K562 (cell line): ENCODE measurements around the gene R3HDM2. TPM values are rescaled to one million over a fixed set of nuclear protein-coding genes. Genes with fewer than 3 reads are reported as not detected.

Experiments
- ATAC-seq: fragments of 200-7000 bp; cut with Tn5 transposase; 3 replicates; pipeline ENCODE4 v1.9.1; 2020; ENCODE audit warnings: moderate library complexity
- BruUV-seq: library from RNA; stranded (reverse); fragments of 400-500 nt; replicated peaks from 2 replicates; lab custom pipeline; 2021; lab: Mats Ljungman, UMichigan
- CTCF ChIA-PET: fragments of 300-600 bp; formaldehyde crosslinking; extraction: SDS; loops from one replicate; lab custom pipeline; 2021; ENCODE audit warnings: low intra/inter-chr PET ratio; lab: Yijun Ruan, JAX
- POLR2A ChIA-PET: fragments of 300-600, 350-650 bp; sonication (Branson Sonifier 250); formaldehyde crosslinking; extraction: SDS; loops from one replicate; lab custom pipeline; 2021; ENCODE audit warnings: antibody characterized with exemption, inconsistent platforms; lab: Yijun Ruan, JAX
- DNase-seq, 4 experiments: peaks; one replicate each; pipeline versions ENCODE4 v3.0.0 to v3.0.0-alpha.2; 2011 to 2018; ENCODE audit warnings: low spot score in 3 of 4, mixed read lengths in 3 of 4; ENCODE audit errors: extremely low read depth in 1 of 4
- FAIRE-seq: peaks from 2 replicates; lab custom pipeline; 2011; peaks lifted over from hg19 to GRCh38; lab: Jason Lieb, UNC
- H2AFZ ChIP-seq: 2 replicates; pipeline ENCODE4 v1.6.0; 2011; ENCODE audit warnings: low read depth, low read length, control low read depth, inconsistent platforms
- H3K27ac ChIP-seq: fragments of 200-600 bp; 3 replicates; pipeline ENCODE4 v1.8.0; 2011; ENCODE audit warnings: low read depth, mild to moderate bottlenecking, control low read depth, inconsistent platforms, low read length, moderate library complexity, mixed read lengths; ENCODE audit errors: extremely low read depth
- H3K27me3 ChIP-seq, 2 experiments: fragments of 300-600 bp in 1 of 2; 2 replicates in 1 of 2; 3 replicates in 1 of 2; pipeline versions ENCODE4 v1.6.0 to v1.8.0; 2011; ENCODE audit warnings: inconsistent platforms in 2 of 2, low read length in 2 of 2, mild to moderate bottlenecking in 1 of 2, mixed read lengths in 1 of 2, moderate library complexity in 1 of 2; ENCODE audit not compliant: control insufficient read depth in 2 of 2, insufficient read depth in 2 of 2
- H3K36me3 ChIP-seq: fragments of 300-600 bp; 3 replicates; pipeline ENCODE4 v1.8.0; 2011; ENCODE audit warnings: mild to moderate bottlenecking, low read length, inconsistent platforms; ENCODE audit not compliant: control insufficient read depth, insufficient read depth
- H3K4me1 ChIP-seq, 2 experiments: fragments of 200-600 bp in 1 of 2; replicated peaks in 1 of 2; 2 replicates in 1 of 2; 3 replicates in 1 of 2; pipeline versions ENCODE4 v1.5.1 to v1.8.0; 2011; ENCODE audit warnings: inconsistent platforms in 2 of 2, low read length in 2 of 2, mild to moderate bottlenecking in 1 of 2, mixed read lengths in 1 of 2, moderate library complexity in 1 of 2; ENCODE audit not compliant: control insufficient read depth in 2 of 2, insufficient read depth in 2 of 2
- H3K4me2 ChIP-seq: 2 replicates; pipeline ENCODE4 v1.6.1; 2011; ENCODE audit warnings: low read length, control low read depth, inconsistent platforms, mixed read lengths; ENCODE audit not compliant: insufficient read depth
- H3K4me3 ChIP-seq: fragments of 200-600 bp; sonication (generic), shearing (Covaris generic); 2 replicates; pipeline ENCODE4 v1.5.1; 2016; ENCODE audit warnings: control low read depth, inconsistent platforms
- H3K79me2 ChIP-seq: fragments of 200-600 bp; 3 replicates; pipeline ENCODE4 v1.8.0; 2011; ENCODE audit warnings: low read length, inconsistent platforms; ENCODE audit not compliant: control insufficient read depth, insufficient read depth
- H3K9ac ChIP-seq, 2 experiments: 2 replicates each; pipeline versions ENCODE4 v1.6.0 to v1.6.1; 2011; ENCODE audit warnings: low read depth in 2 of 2, low read length in 2 of 2, control low read depth in 1 of 2, inconsistent platforms in 1 of 2, mild to moderate bottlenecking in 1 of 2, mixed read lengths in 1 of 2; ENCODE audit not compliant: insufficient read depth in 1 of 2
- H3K9me1 ChIP-seq: one replicate; pipeline ENCODE4 v1.6.0; 2011; ENCODE audit warnings: inconsistent platforms, mild to moderate bottlenecking, low read length, moderate library complexity; ENCODE audit not compliant: control insufficient read depth, insufficient read depth
- H3K9me3 ChIP-seq: replicated peaks from 2 replicates; pipeline ENCODE4 v1.5.1; 2011; ENCODE audit warnings: low read depth, low read length, inconsistent platforms; ENCODE audit not compliant: control insufficient read depth, insufficient read depth
- H4K20me1 ChIP-seq: replicated peaks from 2 replicates; pipeline ENCODE4 v1.6.1; 2011; ENCODE audit warnings: low read length, inconsistent platforms, mixed read lengths; ENCODE audit not compliant: control insufficient read depth, insufficient read depth
- CAMTA2 ChIP-seq: fragments of 250-450 bp; sonication (Bioruptor Pico); conservative IDR thresholded peaks from 2 replicates; pipeline ENCODE4 v1.5.1; 2022
- E2F8 ChIP-seq: fragments of 450-650 bp; IDR thresholded peaks from 2 replicates; pipeline ENCODE4 v1.7.1; 2018; ENCODE audit warnings: mild to moderate bottlenecking, low read depth; ENCODE audit not compliant: partially characterized antibody
- HDGF ChIP-seq: fragments of 450-650 bp; IDR thresholded peaks from 2 replicates; pipeline ENCODE4 v1.6.1; 2016
- MCM7 ChIP-seq, 2 experiments: fragments of 450-650 bp; IDR thresholded peaks; 2 replicates each; pipeline ENCODE4 v1.6.1; 2016 to 2018
- NR1H2 ChIP-seq: sonication (generic); formaldehyde crosslinking; IDR thresholded peaks from 2 replicates; pipeline ENCODE4 v1.4.0; 2020; ENCODE audit warnings: mild to moderate bottlenecking, missing genetic modification reagents
- OTX1 ChIP-seq: fragments of 450-650 bp; formaldehyde crosslinking; IDR thresholded peaks from 2 replicates; pipeline ENCODE4 v1.4.0; 2022; ENCODE audit warnings: mild to moderate bottlenecking
- TCF7 ChIP-seq: sonication (generic); IDR thresholded peaks from 2 replicates; pipeline ENCODE4 v1.6.1; 2016; ENCODE audit warnings: antibody characterized with exemption, borderline replicate concordance
- WGBS: fragments of 100-300 bp; shearing (Covaris generic); methylation state at CpG from one replicate; pipeline ENCODE4 v1.1.6; 2016; ENCODE audit warnings: low coverage, mixed read lengths; ENCODE audit not compliant: insufficient coverage; ENCODE audit errors: missing lambda C conversion rate; 5-methylcytosine and 5-hydroxymethylcytosine counted together
- in situ Hi-C: fragments of 300-500 bp; cut with MboI; formaldehyde crosslinking; loops from 4 replicates; pipeline ENCODE4 v1.15.0; 2018; ENCODE audit warnings: inconsistent platforms, mixed read lengths
- intact Hi-C: fragments of 100-400 bp; cut with micrococcal nuclease; formaldehyde crosslinking; loops from 2 replicates; pipeline ENCODE4 v1.14.2; 2022
- polyA plus RNA-seq, 8 experiments: library from polyadenylated mRNA; depleted of rRNA in 4 of 8; stranded (reverse) in 5 of 8; unstranded in 3 of 8; fragments of >200 nt; fragmentation: Nextera tagmentation in 2 of 8; fragmentation: Illumina TruSeq in 1 of 8; extraction: Ambion mirVana in 2 of 8; extraction: Trizol in 1 of 8; gene quantifications; 2 replicates each; pipeline versions ENCODE4 v1.2.1 to v1.2.3, GENCODE V29; 2011 to 2014; ENCODE audit warnings: inconsistent platforms in 1 of 8, missing spikeins in 1 of 8
- total RNA-seq, 7 experiments: library from RNA; depleted of rRNA in 6 of 7; stranded (reverse); fragments of >200 nt in 6 of 7; fragmentation: Illumina TruSeq in 2 of 7; extraction: Trizol in 2 of 7; gene quantifications; 2 replicates each; pipeline versions ENCODE4 v1.2.1 to v1.2.3, GENCODE V29; 2011 to 2021; ENCODE audit warnings: low replicate concordance in 1 of 7

R3HDM2 gene
- total and polyA plus RNA-seq, 9 of the 15 experiments (the other 6 are each of a cell fraction or from before 2014, with no cell fraction given) = 3.3 to 18.8 (median 9.0) TPM

DNA sequence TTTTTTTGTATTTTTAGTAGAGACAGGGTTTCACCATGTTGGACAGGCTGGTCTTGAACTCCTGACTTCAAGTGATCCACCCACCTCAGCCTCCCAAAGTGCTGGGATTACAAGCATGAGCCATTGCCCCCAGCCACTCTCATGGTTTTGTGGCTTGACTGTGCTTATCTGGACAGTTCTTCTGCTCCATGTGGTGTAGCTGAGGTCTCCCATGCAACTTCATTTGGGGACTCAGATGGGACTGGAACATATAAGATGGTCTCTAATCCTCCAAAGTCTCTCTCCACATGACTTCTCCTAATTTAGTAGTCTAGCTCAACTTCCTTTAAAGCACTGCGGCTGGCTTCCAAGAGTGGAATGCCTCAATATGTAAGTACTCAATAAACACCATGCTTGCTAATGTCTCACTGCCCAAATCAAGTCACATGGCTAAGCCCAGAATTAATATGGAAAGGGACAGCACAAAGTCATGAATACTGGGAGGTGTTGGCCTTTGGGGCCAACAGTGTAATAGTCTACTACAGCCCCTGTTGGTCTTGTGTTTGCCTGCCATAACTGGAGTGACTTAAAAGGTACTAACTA, 11.1 kb upstream of the R3HDM2 start:
- in situ Hi-C loops = no loop called here
- POLR2A ChIA-PET = interaction anchor here (0.7 to 1.8 kb wide), 4 partner anchors 9 to 208 kb away, joined by 3 to 5 read pairs (median 4); partner anchors contain the start of gene INHBE
- H3K9me1 ChIP-seq = no peaks in the 10 kb centered on the region
- 0 out of 2 replicates have a peak, but pooled peaks cover 3% of the 10 kb centered on the region for H3K9me3 ChIP-seq
- no peaks in the 10 kb centered on the region for H4K20me1 ChIP-seq
- no peak for ATAC-seq
- no peak overlapping the region for H3K4me3 ChIP-seq
- H3K79me2 ChIP-seq = no peaks in the 10 kb centered on the region
- no peak for DNase-seq
- H3K4me1 ChIP-seq = peaks cover 0 to 4% of the 10 kb centered on the region in 2 experiments; a peak in 1 of 5 replicates
- intact Hi-C loops = no loop called here
- H3K4me2 ChIP-seq = no peak overlapping the region
- no peak overlapping the region for H3K27ac ChIP-seq
- TF ChIP-seq TCF7 (no peak), NR1H2 (CRISPR knock-in tag) (no peak), E2F8 (no peak), OTX1 (CRISPR knock-in tag) (no peak), HDGF (no peak), MCM7 (IDR thresholded peaks at IDR 0.05) (no peak), CAMTA2 (CRISPR knock-in tag) (no peak)
- CTCF ChIA-PET = no interaction called here
- no peak overlapping the region for H3K9ac ChIP-seq
- H2AFZ ChIP-seq = no peak overlapping the region
- BruUV-seq = no TSS peak
- WGBS = 82% methylated on average over 1 of the region's 1 CpG
- FAIRE-seq = no peak
- no peaks in the 10 kb centered on the region for H3K27me3 ChIP-seq
- no peaks in the 10 kb centered on the region for H3K36me3 ChIP-seq
